HCT116 (cell line): ENCODE measurements around the gene DIS3L2. TPM values are rescaled to one million over a fixed set of nuclear protein-coding genes. Genes with fewer than 3 reads are reported as not detected.

ENCODE experiments used
- ATAC-seq: fragments of 200-7000 bp; cut with Tn5 transposase; 2 replicates; pipeline ENCODE4 v1.9.1; 2020; ENCODE audit warnings: mild to moderate bottlenecking, moderate library complexity
- BruUV-seq: library from RNA; stranded (reverse); fragments of 400-500 nt; replicated peaks from 2 replicates; lab custom pipeline; 2021; lab: Mats Ljungman, UMichigan
- CTCF ChIA-PET: fragments of 300-600 bp; sonication (Branson Sonifier 250); formaldehyde crosslinking; loops from one replicate; lab custom pipeline; 2021; ENCODE audit warnings: antibody characterized with exemption; lab: Charles Lee
- POLR2A ChIA-PET: fragments of 300-600, 350-600 bp; sonication (Branson Sonifier 250); formaldehyde crosslinking; loops from one replicate; lab custom pipeline; 2021; ENCODE audit warnings: antibody characterized with exemption; lab: Charles Lee
- RAD21 ChIA-PET, 2 experiments: fragments of 300-600 bp; sonication (Branson Sonifier 250); formaldehyde crosslinking; loops; one replicate each; lab custom pipeline; 2023; ENCODE audit warnings: low total read pairs in 2 of 2; ENCODE audit not compliant: uncharacterized antibody in 2 of 2, unreplicated experiment in 2 of 2, low non-redundant PET in 1 of 2; lab: Charles Lee
- DNase-seq: peaks from one replicate; pipeline ENCODE4 v3.0.0-alpha.2; 2010; ENCODE audit warnings: low read depth, low spot score
- H2AFZ ChIP-seq: fragments of 200-600 bp; shearing (Covaris generic), sonication (generic); 2 replicates; pipeline ENCODE4 v1.6.1; 2017; ENCODE audit warnings: low read depth, mixed run types, mixed read lengths, antibody characterized with exemption, low read length; ENCODE audit not compliant: poor library complexity, severe bottlenecking
- H3K27ac ChIP-seq: 2 replicates; pipeline ENCODE4 v1.5.1; 2012; ENCODE audit warnings: low read depth, low read length
- H3K27me3 ChIP-seq: fragments of 200-600 bp; sonication (generic); 2 replicates; pipeline ENCODE4 v1.6.1; 2016; ENCODE audit warnings: mixed run types, low read length, mixed read lengths; ENCODE audit not compliant: insufficient read depth
- H3K36me3 ChIP-seq, 2 experiments: fragments of 200-500 bp in 1 of 2; fragments of 200-600 bp in 1 of 2; sonication (Bioruptor generic) in 1 of 2; sonication (generic) in 1 of 2; 2 replicates each; pipeline versions ENCODE4 v1.5.1 to v1.6.1; 2014 to 2016; ENCODE audit warnings: low read length in 2 of 2, inconsistent platforms in 1 of 2, mixed read lengths in 1 of 2, mixed run types in 1 of 2; ENCODE audit not compliant: insufficient read depth in 2 of 2, control insufficient read depth in 1 of 2
- H3K4me1 ChIP-seq, 2 experiments: fragments of 200-600 bp in 1 of 2; sonication (generic) in 1 of 2; 2 replicates each; pipeline versions ENCODE4 v1.5.1 to v1.6.1; 2012 to 2017; ENCODE audit warnings: low read length in 2 of 2, inconsistent platforms in 1 of 2, mild to moderate bottlenecking in 1 of 2, mixed read lengths in 1 of 2, mixed run types in 1 of 2, moderate library complexity in 1 of 2; ENCODE audit not compliant: insufficient read depth in 2 of 2, control insufficient read depth in 1 of 2
- H3K4me2 ChIP-seq: fragments of 200-600 bp; sonication (generic); 2 replicates; pipeline ENCODE4 v1.6.1; 2017; ENCODE audit warnings: mixed run types, low read length, mixed read lengths
- H3K4me3 ChIP-seq, 2 experiments: fragments of 200-600 bp in 1 of 2; sonication (generic) in 1 of 2; replicated peaks in 1 of 2; 2 replicates each; pipeline ENCODE4 v1.5.1; 2011 to 2016; ENCODE audit warnings: low read length in 2 of 2, control low read depth in 1 of 2, low read depth in 1 of 2, mild to moderate bottlenecking in 1 of 2, mixed read lengths in 1 of 2, mixed run types in 1 of 2
- H3K79me2 ChIP-seq: fragments of 200-600 bp; sonication (generic); 2 replicates; pipeline ENCODE4 v1.6.1; 2017; ENCODE audit warnings: mild to moderate bottlenecking, mixed run types, low read length, moderate library complexity, mixed read lengths; ENCODE audit not compliant: insufficient read depth
- H3K9ac ChIP-seq: fragments of 200-600 bp; sonication (generic); 2 replicates; pipeline ENCODE4 v1.6.1; 2016; ENCODE audit warnings: low read length, mixed read lengths
- H3K9me2 ChIP-seq: fragments of 200-600 bp; sonication (generic), shearing (Covaris generic); 2 replicates; pipeline ENCODE4 v1.6.1; 2017; ENCODE audit warnings: mixed run types, mild to moderate bottlenecking, moderate library complexity; ENCODE audit not compliant: insufficient read depth
- H3K9me3 ChIP-seq, 2 experiments: fragments of 200-500 bp in 1 of 2; fragments of 200-600 bp in 1 of 2; sonication (Bioruptor generic) in 1 of 2; sonication (generic) in 1 of 2; 2 replicates each; pipeline ENCODE4 v1.6.1; 2014 to 2017; ENCODE audit warnings: low read length in 2 of 2, mixed read lengths in 2 of 2, inconsistent platforms in 1 of 2, low read depth in 1 of 2, mild to moderate bottlenecking in 1 of 2, mixed run types in 1 of 2, moderate library complexity in 1 of 2; ENCODE audit not compliant: control insufficient read depth in 1 of 2, insufficient read depth in 1 of 2
- H4K20me1 ChIP-seq: fragments of 200-600 bp; sonication (generic), shearing (Covaris generic); 2 replicates; pipeline ENCODE4 v1.6.1; 2017; ENCODE audit warnings: mixed run types, mild to moderate bottlenecking, moderate library complexity; ENCODE audit not compliant: insufficient read depth
- ATF3 ChIP-seq: IDR thresholded peaks from 2 replicates; pipeline ENCODE4 v1.6.1; 2012
- CBX3 ChIP-seq: IDR thresholded peaks from 2 replicates; pipeline ENCODE4 v1.6.1; 2012; ENCODE audit warnings: low read depth
- CEBPB ChIP-seq: IDR thresholded peaks from 2 replicates; pipeline ENCODE4 v1.6.1; 2012; ENCODE audit warnings: low read depth
- CTCF ChIP-seq, 3 experiments: fragments of 200-600 bp in 1 of 3; sonication (generic) in 1 of 3; IDR thresholded peaks in 2 of 3; conservative IDR thresholded peaks in 1 of 3; 2 replicates each; pipeline ENCODE4 v1.5.1; 2012 to 2017; ENCODE audit warnings: low read depth in 2 of 3, low read length in 2 of 3, antibody characterized with exemption in 1 of 3, borderline replicate concordance in 1 of 3, control low read depth in 1 of 3, mild to moderate bottlenecking in 1 of 3, mixed read lengths in 1 of 3, mixed run types in 1 of 3, moderate library complexity in 1 of 3; ENCODE audit not compliant: insufficient read depth in 1 of 3
- EGR1 ChIP-seq: IDR thresholded peaks from 2 replicates; pipeline ENCODE4 v1.6.1; 2012; ENCODE audit warnings: low read depth
- ELF1 ChIP-seq: IDR thresholded peaks from 2 replicates; pipeline ENCODE4 v1.6.1; 2012; ENCODE audit warnings: low read depth, borderline replicate concordance
- EZH2 ChIP-seq: fragments of 200-600 bp; sonication (generic); IDR thresholded peaks from 2 replicates; pipeline ENCODE4 v1.6.1; 2017; ENCODE audit warnings: antibody characterized with exemption, mixed run types
- EZH2phosphoT487 ChIP-seq: fragments of 200-600 bp; IDR thresholded peaks from 2 replicates; pipeline ENCODE4 v1.6.1; 2018; ENCODE audit warnings: antibody characterized with exemption, borderline replicate concordance
- FOSL1 ChIP-seq: IDR thresholded peaks from 2 replicates; pipeline ENCODE4 v1.6.1; 2012; ENCODE audit warnings: low read depth
- MAX ChIP-seq: IDR thresholded peaks from 2 replicates; pipeline ENCODE4 v1.6.1; 2012
- POLR2A ChIP-seq: IDR thresholded peaks from 2 replicates; pipeline ENCODE4 v1.7.0; 2011; ENCODE audit warnings: borderline replicate concordance; ENCODE audit not compliant: insufficient read depth, insufficient read length; ENCODE audit errors: extremely low read depth
- REST ChIP-seq: IDR thresholded peaks from 2 replicates; pipeline ENCODE4 v1.6.1; 2012; ENCODE audit warnings: low read depth
- SIN3A ChIP-seq: IDR thresholded peaks from 2 replicates; pipeline ENCODE4 v1.6.1; 2012; ENCODE audit warnings: low read depth
- SP1 ChIP-seq: IDR thresholded peaks from 2 replicates; pipeline ENCODE4 v1.6.1; 2012; ENCODE audit warnings: low read depth
- SRF ChIP-seq: IDR thresholded peaks from 2 replicates; pipeline ENCODE4 v1.6.1; 2012; ENCODE audit warnings: low read depth
- ZBTB33 ChIP-seq: IDR thresholded peaks from 2 replicates; pipeline ENCODE4 v1.6.1; 2011; ENCODE audit warnings: mild to moderate bottlenecking, low read length, moderate library complexity; ENCODE audit not compliant: insufficient replicate concordance; ENCODE audit errors: extremely low read depth
- ZNF274 ChIP-seq: fragments of 200-500 bp; sonication (Bioruptor generic); IDR thresholded peaks from 2 replicates; pipeline ENCODE4 v1.6.1; 2014; ENCODE audit warnings: mild to moderate bottlenecking, low read depth, low read length, inconsistent platforms
- intact Hi-C: fragments of 100-400 bp; cut with micrococcal nuclease; formaldehyde crosslinking; loops from 2 replicates; pipeline ENCODE4 v1.10.0; 2022
- total RNA-seq: library from RNA; stranded (reverse); gene quantifications from one replicate; pipeline ENCODE4 v1.2.1, GENCODE V29; 2021; ENCODE audit not compliant: unreplicated experiment

Gene DIS3L2
- total RNA-seq, 1 experiment from 2014 or later, result 42.5 TPM

- Histone ChIP-seq H3K4me2 (no peak overlapping the region; the same call in 1 of the 2 replicates), H3K9me2 (no peaks in the 10 kb centered on the region), H4K20me1 (no peaks in the 10 kb centered on the region), H3K4me3 (no peak overlapping the region), H3K27me3 (no peaks in the 10 kb centered on the region), H3K9ac (no peak overlapping the region), H3K27ac (no peak overlapping the region), H3K36me3 (no peaks in the 10 kb centered on the region), H3K79me2 (no peaks in the 10 kb centered on the region), H3K4me1 (peaks cover 6 to 13% of the 10 kb centered on the region in 2 experiments; a peak in 1 of 4 replicates), H3K9me3 (no peaks in the 10 kb centered on the region), H2AFZ (no peak overlapping the region)
- TF ChIP-seq FOSL1 (no peak), SIN3A (no peak), POLR2A (no peak), SRF (no peak), ELF1 (no peak), CBX3 (no peak), CEBPB (no peak), SP1 (no peak), ATF3 (no peak), MAX (no peak), ZBTB33 (no peak), EGR1 (no peak), EZH2 (no peak), EZH2phosphoT487 (no peak), REST (no peak), ZNF274 (no peak), CTCF (IDR thresholded peaks at IDR 0.05 in 2 of 3, conservative IDR thresholded peaks at IDR 0.05 in 1 of 3; ENCODE audit: borderline replicate concordance in 1 of 3, insufficient read depth in 1 of 3, low read depth in 2 of 3, low read length in 2 of 3) (no peak)
- intact Hi-C loops, result loop anchor here (10.0 kb wide), 1 partner anchor 175 kb away; the partner anchor contains the start of genes CHRND and PRSS56
- ATAC-seq (no peak), DNase-seq (no peak)
- ChIA-PET CTCF (no interaction called here), POLR2A (no interaction called here), RAD21 (no interaction called here)
- no TSS peak for BruUV-seq
These were observed 388.0 kb downstream of the DIS3L2 start for GRCh38 chr2:232349546-232349945.
